K562 (cell line): ENCODE data around the gene ALOX12B. TPM values are rescaled to one million over a fixed set of nuclear protein-coding genes. Genes with fewer than 3 reads are reported as not detected.

ENCODE experiments used
- CXXC5 ChIP-seq: fragments of 250-450 bp; sonication (Bioruptor Pico); IDR thresholded peaks from 2 replicates; pipeline ENCODE4 v1.8.0; 2022; ENCODE audit warnings: inconsistent platforms, mild to moderate bottlenecking, moderate library complexity
- ETV5 ChIP-seq: sonication (generic); formaldehyde crosslinking; IDR thresholded peaks from 2 replicates; pipeline ENCODE4 v1.4.0; 2020; ENCODE audit warnings: low read depth, mild to moderate bottlenecking, missing genetic modification reagents
- GTF3C2 ChIP-seq: IDR thresholded peaks from 3 replicates; pipeline ENCODE4 v1.6.1; 2011; ENCODE audit warnings: borderline replicate concordance, mild to moderate bottlenecking, moderate library complexity; ENCODE audit not compliant: insufficient read length; ENCODE audit errors: extremely low read depth
- ZBTB8A ChIP-seq: fragments of 450-650 bp; IDR thresholded peaks from 2 replicates; pipeline ENCODE4 v1.6.1; 2018; ENCODE audit warnings: mild to moderate bottlenecking, moderate library complexity; ENCODE audit not compliant: partially characterized antibody
- polyA plus RNA-seq, 8 experiments: library from polyadenylated mRNA; depleted of rRNA in 4 of 8; stranded (reverse) in 5 of 8; unstranded in 3 of 8; fragments of >200 nt; fragmentation: Nextera tagmentation in 2 of 8; fragmentation: Illumina TruSeq in 1 of 8; extraction: Ambion mirVana in 2 of 8; extraction: Trizol in 1 of 8; gene quantifications; 2 replicates each; pipeline versions ENCODE4 v1.2.1 to v1.2.3, GENCODE V29; 2011 to 2014; ENCODE audit warnings: inconsistent platforms in 1 of 8, missing spikeins in 1 of 8
- total RNA-seq, 7 experiments: library from RNA; depleted of rRNA in 6 of 7; stranded (reverse); fragments of >200 nt in 6 of 7; fragmentation: Illumina TruSeq in 2 of 7; extraction: Trizol in 2 of 7; gene quantifications; 2 replicates each; pipeline versions ENCODE4 v1.2.1 to v1.2.3, GENCODE V29; 2011 to 2021; ENCODE audit warnings: low replicate concordance in 1 of 7
- TF ChIP-seq, protein P1 (sequence below): sonication (generic); IDR thresholded peaks from 2 replicates; pipeline ENCODE4 v1.6.1; 2016
- TF ChIP-seq, protein P2 (sequence below): fragments of 200-600 bp; sonication (generic); IDR thresholded peaks from one replicate; pipeline ENCODE4 v1.6.1; 2012; ENCODE audit warnings: mild to moderate bottlenecking, low read depth, low read length, inconsistent platforms

Gene ALOX12B
- total and polyA plus RNA-seq, 9 of the 15 experiments (the other 6 are each of a cell fraction or from before 2014, with no cell fraction given) = not detected

DNA sequence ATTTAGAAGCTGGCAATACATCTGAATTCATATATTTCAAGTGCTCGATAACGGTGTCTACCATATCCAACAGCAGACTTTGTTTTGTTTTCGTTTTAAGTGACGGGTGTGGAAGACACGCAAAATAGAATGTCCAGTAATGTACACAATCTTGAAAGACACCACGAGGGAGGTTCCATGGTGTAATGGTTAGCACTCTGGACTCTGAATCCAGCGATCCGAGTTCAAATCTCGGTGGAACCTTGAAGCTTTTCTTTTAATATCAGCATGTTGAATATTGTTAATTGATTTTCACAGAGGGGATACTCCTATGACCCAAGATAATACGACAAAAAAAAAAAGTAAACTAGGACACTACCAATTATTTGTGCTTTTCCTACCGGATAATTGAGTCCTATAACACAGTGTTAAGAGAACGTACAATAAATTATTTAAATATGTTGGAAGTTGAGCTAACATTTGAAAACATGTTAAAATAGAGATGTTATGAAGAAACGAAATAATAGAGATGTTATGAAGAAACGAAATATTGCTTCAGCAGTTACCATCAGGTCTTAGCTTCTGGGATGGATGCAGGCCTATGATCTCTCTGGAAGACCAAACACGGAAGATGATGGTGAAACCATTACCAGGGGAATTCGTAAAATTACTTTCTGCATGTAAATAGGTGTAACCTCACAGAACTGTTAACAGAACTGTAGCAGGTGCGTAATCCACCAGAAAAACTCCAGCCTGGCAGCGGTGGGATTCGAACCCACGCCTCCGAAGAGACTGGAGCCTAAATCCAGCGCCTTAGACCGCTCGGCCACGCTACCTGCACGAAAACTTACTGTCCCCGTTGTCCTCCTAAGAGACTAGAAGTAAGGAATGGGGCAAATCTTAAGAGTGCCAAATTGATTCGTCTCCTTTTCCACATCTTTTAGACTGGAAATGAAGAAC is 32.3 kb upstream of the ALOX12B start (continued):
- TF ChIP-seq, protein P1, sequence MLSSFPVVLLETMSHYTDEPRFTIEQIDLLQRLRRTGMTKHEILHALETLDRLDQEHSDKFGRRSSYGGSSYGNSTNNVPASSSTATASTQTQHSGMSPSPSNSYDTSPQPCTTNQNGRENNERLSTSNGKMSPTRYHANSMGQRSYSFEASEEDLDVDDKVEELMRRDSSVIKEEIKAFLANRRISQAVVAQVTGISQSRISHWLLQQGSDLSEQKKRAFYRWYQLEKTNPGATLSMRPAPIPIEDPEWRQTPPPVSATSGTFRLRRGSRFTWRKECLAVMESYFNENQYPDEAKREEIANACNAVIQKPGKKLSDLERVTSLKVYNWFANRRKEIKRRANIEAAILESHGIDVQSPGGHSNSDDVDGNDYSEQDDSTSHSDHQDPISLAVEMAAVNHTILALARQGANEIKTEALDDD = peak; percentile 81
- TF ChIP-seq ETV5 (CRISPR knock-in tag) = 0 out of 2 replicates have a peak, but pooled peaks have one; percentile 34
- peak; percentile 95 for TF ChIP-seq GTF3C2
- TF ChIP-seq ZBTB8A = peak; percentile 84
- peak; percentile 25 for TF ChIP-seq CXXC5 (CRISPR knock-in tag)
- TF ChIP-seq, protein P2, sequence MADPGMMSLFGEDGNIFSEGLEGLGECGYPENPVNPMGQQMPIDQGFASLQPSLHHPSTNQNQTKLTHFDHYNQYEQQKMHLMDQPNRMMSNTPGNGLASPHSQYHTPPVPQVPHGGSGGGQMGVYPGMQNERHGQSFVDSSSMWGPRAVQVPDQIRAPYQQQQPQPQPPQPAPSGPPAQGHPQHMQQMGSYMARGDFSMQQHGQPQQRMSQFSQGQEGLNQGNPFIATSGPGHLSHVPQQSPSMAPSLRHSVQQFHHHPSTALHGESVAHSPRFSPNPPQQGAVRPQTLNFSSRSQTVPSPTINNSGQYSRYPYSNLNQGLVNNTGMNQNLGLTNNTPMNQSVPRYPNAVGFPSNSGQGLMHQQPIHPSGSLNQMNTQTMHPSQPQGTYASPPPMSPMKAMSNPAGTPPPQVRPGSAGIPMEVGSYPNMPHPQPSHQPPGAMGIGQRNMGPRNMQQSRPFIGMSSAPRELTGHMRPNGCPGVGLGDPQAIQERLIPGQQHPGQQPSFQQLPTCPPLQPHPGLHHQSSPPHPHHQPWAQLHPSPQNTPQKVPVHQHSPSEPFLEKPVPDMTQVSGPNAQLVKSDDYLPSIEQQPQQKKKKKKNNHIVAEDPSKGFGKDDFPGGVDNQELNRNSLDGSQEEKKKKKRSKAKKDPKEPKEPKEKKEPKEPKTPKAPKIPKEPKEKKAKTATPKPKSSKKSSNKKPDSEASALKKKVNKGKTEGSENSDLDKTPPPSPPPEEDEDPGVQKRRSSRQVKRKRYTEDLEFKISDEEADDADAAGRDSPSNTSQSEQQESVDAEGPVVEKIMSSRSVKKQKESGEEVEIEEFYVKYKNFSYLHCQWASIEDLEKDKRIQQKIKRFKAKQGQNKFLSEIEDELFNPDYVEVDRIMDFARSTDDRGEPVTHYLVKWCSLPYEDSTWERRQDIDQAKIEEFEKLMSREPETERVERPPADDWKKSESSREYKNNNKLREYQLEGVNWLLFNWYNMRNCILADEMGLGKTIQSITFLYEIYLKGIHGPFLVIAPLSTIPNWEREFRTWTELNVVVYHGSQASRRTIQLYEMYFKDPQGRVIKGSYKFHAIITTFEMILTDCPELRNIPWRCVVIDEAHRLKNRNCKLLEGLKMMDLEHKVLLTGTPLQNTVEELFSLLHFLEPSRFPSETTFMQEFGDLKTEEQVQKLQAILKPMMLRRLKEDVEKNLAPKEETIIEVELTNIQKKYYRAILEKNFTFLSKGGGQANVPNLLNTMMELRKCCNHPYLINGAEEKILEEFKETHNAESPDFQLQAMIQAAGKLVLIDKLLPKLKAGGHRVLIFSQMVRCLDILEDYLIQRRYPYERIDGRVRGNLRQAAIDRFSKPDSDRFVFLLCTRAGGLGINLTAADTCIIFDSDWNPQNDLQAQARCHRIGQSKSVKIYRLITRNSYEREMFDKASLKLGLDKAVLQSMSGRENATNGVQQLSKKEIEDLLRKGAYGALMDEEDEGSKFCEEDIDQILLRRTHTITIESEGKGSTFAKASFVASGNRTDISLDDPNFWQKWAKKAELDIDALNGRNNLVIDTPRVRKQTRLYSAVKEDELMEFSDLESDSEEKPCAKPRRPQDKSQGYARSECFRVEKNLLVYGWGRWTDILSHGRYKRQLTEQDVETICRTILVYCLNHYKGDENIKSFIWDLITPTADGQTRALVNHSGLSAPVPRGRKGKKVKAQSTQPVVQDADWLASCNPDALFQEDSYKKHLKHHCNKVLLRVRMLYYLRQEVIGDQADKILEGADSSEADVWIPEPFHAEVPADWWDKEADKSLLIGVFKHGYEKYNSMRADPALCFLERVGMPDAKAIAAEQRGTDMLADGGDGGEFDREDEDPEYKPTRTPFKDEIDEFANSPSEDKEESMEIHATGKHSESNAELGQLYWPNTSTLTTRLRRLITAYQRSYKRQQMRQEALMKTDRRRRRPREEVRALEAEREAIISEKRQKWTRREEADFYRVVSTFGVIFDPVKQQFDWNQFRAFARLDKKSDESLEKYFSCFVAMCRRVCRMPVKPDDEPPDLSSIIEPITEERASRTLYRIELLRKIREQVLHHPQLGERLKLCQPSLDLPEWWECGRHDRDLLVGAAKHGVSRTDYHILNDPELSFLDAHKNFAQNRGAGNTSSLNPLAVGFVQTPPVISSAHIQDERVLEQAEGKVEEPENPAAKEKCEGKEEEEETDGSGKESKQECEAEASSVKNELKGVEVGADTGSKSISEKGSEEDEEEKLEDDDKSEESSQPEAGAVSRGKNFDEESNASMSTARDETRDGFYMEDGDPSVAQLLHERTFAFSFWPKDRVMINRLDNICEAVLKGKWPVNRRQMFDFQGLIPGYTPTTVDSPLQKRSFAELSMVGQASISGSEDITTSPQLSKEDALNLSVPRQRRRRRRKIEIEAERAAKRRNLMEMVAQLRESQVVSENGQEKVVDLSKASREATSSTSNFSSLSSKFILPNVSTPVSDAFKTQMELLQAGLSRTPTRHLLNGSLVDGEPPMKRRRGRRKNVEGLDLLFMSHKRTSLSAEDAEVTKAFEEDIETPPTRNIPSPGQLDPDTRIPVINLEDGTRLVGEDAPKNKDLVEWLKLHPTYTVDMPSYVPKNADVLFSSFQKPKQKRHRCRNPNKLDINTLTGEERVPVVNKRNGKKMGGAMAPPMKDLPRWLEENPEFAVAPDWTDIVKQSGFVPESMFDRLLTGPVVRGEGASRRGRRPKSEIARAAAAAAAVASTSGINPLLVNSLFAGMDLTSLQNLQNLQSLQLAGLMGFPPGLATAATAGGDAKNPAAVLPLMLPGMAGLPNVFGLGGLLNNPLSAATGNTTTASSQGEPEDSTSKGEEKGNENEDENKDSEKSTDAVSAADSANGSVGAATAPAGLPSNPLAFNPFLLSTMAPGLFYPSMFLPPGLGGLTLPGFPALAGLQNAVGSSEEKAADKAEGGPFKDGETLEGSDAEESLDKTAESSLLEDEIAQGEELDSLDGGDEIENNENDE = no peak
- TF ChIP-seq, all 486 proteins: peak for 85
